ENCODE results near the gene PINLYP. TPM values are rescaled to one million over a fixed set of nuclear protein-coding genes. Genes with fewer than 3 reads are reported as not detected.

PINLYP gene
- total RNA-seq, 1 donor from 2014 or later = 4.7 TPM

- no peak for DNase-seq
- TF ChIP-seq, protein P1, sequence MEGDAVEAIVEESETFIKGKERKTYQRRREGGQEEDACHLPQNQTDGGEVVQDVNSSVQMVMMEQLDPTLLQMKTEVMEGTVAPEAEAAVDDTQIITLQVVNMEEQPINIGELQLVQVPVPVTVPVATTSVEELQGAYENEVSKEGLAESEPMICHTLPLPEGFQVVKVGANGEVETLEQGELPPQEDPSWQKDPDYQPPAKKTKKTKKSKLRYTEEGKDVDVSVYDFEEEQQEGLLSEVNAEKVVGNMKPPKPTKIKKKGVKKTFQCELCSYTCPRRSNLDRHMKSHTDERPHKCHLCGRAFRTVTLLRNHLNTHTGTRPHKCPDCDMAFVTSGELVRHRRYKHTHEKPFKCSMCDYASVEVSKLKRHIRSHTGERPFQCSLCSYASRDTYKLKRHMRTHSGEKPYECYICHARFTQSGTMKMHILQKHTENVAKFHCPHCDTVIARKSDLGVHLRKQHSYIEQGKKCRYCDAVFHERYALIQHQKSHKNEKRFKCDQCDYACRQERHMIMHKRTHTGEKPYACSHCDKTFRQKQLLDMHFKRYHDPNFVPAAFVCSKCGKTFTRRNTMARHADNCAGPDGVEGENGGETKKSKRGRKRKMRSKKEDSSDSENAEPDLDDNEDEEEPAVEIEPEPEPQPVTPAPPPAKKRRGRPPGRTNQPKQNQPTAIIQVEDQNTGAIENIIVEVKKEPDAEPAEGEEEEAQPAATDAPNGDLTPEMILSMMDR (IDR thresholded peaks at IDR 0.05) = no peak
These were observed 51.2 kb downstream of the PINLYP start for GRCh38 chr19:43626838-43627237.

DNA sequence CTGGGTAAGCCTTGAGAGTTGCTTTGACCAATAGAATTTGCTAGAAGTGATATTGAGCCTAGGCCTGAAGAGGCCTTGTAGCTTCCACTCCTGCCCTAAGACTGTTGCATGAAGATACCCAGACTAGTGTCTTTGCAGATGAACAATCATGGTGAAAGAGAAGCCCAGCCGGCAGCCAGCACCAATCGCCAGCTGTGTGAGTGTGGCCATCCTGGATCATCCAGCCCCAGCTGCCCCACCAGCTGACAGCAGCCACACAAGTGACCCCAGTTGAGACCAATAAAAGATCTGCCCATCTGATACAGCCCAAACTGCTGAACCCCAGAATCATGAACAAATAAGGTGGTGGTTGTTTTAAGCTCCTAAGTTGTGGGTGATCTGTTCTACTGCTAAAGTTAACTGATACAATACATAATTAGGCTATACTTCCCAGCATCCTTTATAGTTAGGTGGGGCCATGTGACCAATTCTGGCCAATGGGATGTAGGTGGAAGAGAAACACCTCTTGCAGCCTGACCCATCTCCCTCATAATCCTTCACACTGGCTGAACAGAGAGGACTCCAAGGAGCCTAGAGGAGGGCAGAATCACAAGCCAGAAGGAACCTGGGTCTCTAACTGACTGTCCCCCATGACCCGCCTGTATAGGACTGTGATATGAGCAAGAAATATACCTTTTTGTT is 53.2 kb downstream of the PINLYP start:
- Histone ChIP-seq H3K4me1 (no peaks in the 10 kb centered on the region), H3K27me3 (no peaks in the 10 kb centered on the region), H3K36me3 (no peaks in the 10 kb centered on the region), H3K9me3 (no peaks in the 10 kb centered on the region), H3K4me3 (no peak overlapping the region), H3K27ac (no peak overlapping the region)
- TF ChIP-seq, protein P1 (IDR thresholded peaks at IDR 0.05) = no peak
- DNase-seq = no peak
- ATAC-seq = no peak
- intact Hi-C loops (cut with DNase I) = no loop called here

More at GRCh38 chr19:43626838-43627237, 51.2 kb downstream of the PINLYP start:
- H3K27ac ChIP-seq = no peak overlapping the region
- H3K4me1 ChIP-seq = no peaks in the 10 kb centered on the region
- ATAC-seq = no peak
- H3K27me3 ChIP-seq = no peaks in the 10 kb centered on the region
- no peaks in the 10 kb centered on the region for H3K9me3 ChIP-seq
- intact Hi-C loops (cut with DNase I) = no loop called here
- no peak overlapping the region for H3K4me3 ChIP-seq
- H3K36me3 ChIP-seq = no peaks in the 10 kb centered on the region

DNA sequence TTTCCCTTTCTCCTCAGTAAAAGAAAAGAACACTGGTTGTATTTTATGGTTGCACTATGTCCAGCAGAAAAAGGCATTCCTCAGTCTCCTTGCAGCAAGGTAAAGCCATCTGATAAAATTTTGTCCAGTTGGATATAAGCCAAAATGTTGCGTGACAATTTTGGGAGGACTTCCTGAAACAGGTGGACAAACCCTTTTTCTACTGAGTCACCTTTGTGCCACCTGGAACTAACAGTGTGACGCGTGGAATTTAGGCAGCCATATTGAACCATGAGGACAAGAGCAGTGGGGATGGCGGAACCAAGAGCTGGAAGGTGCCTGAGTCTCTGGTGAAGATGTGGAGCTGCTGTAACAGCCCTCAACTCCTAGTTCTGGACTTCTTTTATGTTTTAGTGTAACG is 55.9 kb downstream of the PINLYP start:
- H3K4me1 ChIP-seq = no peaks in the 10 kb centered on the region
- TF ChIP-seq, protein P1 (IDR thresholded peaks at IDR 0.05) = no peak
- H3K27me3 ChIP-seq = no peaks in the 10 kb centered on the region
- DNase-seq (no peak), ATAC-seq (no peak)
- H3K4me3 ChIP-seq = no peak overlapping the region
- no peak overlapping the region for H3K27ac ChIP-seq
- no peaks in the 10 kb centered on the region for H3K9me3 ChIP-seq
- intact Hi-C loops (cut with DNase I) = no loop called here
- no peaks in the 10 kb centered on the region for H3K36me3 ChIP-seq

Other genes with a start within 250 kb of the PINLYP start
- gene CD177, start 222.1 kb upstream of the PINLYP start, total RNA-seq = 3.1 TPM
- gene TEX101, start 160.9 kb upstream of the PINLYP start, total RNA-seq = not detected
- gene LYPD3, start 110.2 kb upstream of the PINLYP start, total RNA-seq = 0.75 TPM
- gene PHLDB3, start 71.1 kb upstream of the PINLYP start, total RNA-seq = 9.1 TPM
- 34.6 TPM for gene ETHE1, start 48.6 kb upstream of the PINLYP start, total RNA-seq
- 2.3 TPM for gene ZNF575, start 42.6 kb upstream of the PINLYP start, total RNA-seq
- gene XRCC1, start 274 bp upstream of the PINLYP start, total RNA-seq = 23.8 TPM
- gene IRGQ, start 20.3 kb downstream of the PINLYP start, total RNA-seq = 23.2 TPM
- gene ZNF576, start 20.8 kb downstream of the PINLYP start, total RNA-seq = 16.6 TPM
- 0.29 TPM for gene SRRM5, start 36.3 kb downstream of the PINLYP start, total RNA-seq
- gene ZNF428, start 43.8 kb downstream of the PINLYP start, total RNA-seq = 27.1 TPM
- gene CADM4, start 64.0 kb downstream of the PINLYP start, total RNA-seq = 8.7 TPM
- gene PLAUR, start 94.4 kb downstream of the PINLYP start, total RNA-seq = 97.2 TPM
- gene IRGC, start 140.3 kb downstream of the PINLYP start, total RNA-seq = not detected
- 44.7 TPM for gene SMG9, start 179.2 kb downstream of the PINLYP start, total RNA-seq
- gene KCNN4, start 205.2 kb downstream of the PINLYP start, total RNA-seq = 7.3 TPM
- 3.6 TPM for gene LYPD5, start 226.6 kb downstream of the PINLYP start, total RNA-seq

All from upper lobe of right lung (tissue), 1 donor.